Activated T-cell treated with anti-CD3 and anti-CD28 coated beads for 48 hours (primary cell): ENCODE measurements around the gene CHML.

Experiments
- DNase-seq: peaks from one replicate; pipeline ENCODE4 v3.0.0-alpha.2; 2020; ENCODE audit warnings: low read depth

Gene CHML

DNA sequence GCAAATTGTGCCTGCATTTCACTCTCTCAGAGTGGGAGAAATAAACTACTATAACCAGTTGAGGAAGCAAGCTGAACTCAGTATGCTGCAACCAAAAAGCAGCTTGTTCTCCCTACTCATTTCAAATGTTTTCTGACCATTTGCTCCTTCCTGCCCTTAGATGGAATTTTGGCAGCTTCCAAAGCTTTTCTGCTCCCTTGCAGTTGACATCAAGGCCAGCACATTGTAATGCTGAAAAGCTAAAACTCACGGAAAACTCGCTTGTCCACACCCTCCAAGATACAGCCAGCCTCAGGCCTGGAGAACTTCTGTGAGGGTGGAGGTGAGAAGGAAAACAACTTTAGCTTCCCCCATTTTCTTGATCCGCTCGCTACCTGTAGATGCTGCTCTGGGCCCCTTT is 5.0 kb upstream of the CHML start:
- DNase-seq = no peak

DNA sequence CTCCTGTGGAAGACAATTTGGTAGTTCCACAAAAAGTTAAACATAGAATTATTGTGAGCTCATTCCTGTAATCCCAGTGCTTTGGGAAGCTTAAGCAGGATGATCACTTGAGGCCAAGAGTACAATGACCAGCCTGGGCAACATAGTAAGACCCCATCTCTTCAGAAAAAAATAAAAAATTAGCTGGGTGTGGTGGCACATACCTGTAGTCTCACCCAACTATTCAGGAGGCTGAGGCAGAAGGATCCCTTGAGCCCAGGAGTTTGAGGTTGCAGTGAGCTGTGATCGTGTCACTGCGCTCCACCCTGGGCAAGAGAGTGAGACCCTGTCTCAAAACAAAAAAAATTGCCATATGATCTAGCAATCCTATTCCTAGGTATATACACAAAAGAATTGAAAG is 4.1 kb upstream of the CHML start:
- no peak for DNase-seq

DNA sequence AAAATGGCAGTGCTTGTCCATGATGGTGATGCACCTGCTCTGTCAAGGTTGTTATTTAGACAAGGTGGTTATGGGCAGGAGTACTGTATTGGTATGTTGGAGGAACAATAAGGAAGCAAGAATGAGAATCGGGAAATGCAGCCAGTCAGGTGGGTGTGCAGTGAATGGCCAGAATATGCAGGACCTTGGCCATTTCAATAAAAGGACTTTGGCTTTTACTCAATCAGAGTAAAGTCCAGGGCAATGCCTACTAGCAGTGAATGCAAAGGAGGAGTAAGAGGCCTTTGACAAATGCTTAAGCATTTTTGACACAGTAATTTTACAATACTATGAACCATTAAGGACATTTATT is 2.4 kb upstream of the CHML start:
- DNase-seq = no peak

DNA sequence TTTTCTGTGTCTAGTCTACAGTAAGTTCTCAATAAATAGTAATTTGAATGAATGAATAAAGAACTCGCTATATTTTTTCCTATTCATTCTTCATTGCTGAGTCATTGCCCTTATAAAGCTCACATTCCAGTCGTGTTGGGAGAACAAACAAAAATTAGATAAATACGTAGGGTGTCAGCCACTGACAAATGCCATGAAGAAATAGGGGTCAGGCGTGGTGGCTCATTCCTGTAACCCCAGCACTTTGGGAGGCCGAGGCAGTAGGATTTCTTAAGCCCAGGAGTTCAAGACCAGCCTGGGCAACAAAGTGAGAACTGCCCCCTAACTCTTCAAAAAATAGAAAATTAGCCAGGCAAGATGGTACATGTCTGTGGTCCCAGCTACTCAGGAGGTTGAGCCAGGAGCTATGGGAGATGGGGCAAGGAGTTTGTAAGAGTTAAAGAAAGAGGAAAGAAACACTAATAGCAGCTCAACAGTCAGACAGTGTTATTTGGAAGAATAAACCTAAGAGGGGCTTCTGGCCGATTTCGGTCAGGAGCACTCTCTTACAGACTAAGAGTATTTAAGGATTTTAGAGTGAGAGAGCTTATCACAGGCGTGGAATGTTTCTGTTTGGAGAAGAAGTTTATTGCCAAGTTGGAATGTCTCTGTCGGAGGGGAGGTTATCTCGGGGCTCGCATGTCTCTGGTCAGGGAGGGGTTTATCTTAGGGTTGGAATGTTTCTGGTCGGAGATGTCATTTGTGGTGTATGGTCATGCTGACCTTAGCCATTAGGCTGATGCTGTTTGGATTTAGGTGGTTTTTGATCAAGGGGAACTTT is 1.8 kb upstream of the CHML start:
- DNase-seq = no peak

DNA sequence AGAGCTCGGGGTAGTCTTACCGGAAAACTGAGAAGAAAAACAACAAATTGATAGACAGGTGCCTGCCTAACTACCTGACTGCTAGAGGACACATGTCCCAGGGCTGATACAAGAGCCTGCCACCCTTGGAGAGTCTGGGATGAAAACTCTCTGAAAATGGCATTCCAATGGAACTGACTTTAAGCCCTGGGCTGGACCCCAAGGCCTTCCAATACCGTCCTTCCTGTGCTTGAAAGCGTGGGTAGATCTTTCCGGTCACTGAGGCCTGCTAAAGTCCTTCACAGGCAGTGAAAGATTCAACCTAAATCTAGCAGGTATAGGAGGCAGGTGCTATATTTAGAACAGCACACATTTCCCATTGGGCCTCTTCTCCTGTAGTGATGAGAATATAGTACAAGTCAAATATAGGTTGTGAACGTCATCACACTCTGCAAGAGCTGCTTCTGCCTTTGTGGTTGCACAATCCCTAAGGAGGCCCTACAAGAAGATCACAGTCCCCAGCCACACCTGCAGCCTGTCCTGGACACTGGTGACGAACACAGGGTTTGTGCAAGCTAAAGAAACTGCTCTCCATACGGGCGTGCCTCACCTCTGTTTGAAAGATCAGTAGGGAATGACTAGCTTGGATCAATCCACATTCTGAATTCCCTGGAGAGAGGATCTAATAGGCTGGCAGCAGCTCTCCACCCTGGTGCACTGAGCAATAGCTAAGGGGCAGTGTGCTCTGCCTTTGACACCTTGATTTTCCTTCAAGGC is 876 bp upstream of the CHML start:
- DNase-seq = no peak

DNA sequence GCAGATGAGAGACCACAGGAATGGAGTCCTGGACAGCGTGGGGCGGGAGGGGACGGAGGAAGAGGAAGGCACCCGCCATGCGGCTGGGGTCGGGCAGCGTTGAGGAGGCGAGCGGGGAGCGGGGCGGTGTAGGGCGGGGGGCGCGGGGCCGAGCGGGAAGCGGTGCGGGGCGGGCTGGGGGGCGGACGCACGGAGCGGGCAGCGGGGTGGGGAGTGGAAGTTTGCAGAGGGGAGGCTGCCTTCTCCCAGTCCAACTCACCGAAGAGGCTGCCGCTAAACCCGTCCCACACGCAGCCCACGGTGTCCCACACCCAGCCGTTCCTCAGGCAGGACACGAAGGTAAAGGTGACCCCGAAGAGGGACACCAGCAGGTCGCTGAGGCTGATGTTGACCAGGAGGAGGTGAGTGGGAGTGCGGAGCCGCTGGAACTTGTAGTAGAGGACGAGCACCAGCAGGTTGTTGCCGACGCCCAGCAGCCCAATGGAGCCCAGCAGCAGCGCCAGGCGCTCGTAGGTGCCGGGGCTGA is 483 bp downstream of the CHML start:
- peak; percentile 19 for DNase-seq

DNA sequence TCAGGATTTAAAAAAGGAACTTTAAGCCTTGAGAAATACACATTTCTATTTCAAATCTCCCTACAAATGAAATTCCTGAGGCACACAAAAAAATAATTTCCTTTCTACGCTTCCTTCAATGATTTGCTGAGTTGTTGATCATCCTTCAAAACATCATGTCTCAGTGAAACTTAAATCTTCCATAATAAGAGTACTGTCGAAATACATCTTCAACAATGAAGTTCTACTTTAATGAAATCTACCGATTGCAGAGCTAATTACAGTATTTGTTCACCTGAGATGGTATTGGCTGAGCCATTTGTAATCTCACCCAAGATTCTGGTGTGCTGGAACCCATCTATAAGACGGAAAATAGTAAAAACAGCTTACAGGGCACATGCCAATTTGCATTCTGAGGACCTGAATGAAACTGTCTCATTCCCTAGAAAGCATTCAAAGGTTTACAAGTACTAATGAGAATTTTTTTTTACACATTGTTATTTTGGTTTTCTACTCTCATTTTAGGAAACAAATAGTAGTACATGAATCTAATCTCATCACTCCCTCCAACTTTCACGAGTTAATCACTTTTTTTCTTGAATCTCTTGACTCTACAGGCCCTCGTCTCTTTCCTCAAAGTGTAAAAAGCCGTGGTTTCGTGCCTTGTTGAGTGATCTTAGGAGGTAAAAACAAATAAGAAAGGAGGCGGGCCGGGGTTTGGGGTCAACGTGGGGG is 1.1 kb downstream of the CHML start:
- no peak for DNase-seq

DNA sequence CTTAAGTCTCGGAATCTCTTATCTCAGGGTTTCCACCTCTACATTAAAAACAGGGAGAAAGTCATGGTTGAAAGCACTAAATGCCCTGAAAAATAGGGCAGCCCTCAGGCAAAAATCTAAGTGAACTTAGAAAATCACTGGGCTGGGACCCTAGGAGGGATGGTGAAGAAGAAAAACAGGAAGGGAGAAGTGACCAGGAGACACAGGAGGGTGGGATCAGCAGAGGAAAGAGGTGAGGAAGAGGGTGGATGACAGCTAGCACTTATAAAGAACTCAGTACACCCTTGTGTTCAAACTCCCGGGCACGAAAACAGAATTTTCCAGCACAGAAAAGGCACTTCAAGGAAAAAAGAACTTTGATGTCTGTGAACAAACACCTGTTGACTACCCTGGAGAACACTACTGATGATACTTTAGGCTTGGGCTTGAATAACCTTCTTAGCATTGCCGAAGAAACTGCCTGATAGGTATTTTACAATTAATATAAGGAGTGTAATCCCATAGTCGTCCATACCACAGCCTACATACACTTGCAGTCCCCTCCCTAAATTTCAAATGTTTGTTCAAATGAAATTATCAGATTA is 2.0 kb downstream of the CHML start:
- DNase-seq = no peak

DNA sequence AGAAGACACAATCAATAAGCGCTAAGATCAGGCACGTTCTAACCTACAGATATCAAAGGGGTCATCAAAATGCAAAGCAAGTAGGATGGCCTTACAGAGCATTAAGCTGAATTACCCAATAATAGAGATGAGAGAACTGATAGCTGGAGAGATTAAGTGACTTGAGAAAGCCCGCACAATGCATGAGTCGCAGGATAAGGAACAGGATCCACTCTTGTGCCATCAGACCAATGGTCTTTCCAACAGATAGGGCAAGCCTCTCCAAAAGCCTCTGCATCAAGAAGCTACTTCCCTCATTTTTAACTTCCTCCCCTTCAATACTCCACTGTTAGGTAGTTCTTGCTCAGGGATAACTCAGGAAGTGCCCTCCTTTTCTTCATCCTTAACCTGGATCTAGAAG is 2.6 kb downstream of the CHML start:
- DNase-seq = no peak

DNA sequence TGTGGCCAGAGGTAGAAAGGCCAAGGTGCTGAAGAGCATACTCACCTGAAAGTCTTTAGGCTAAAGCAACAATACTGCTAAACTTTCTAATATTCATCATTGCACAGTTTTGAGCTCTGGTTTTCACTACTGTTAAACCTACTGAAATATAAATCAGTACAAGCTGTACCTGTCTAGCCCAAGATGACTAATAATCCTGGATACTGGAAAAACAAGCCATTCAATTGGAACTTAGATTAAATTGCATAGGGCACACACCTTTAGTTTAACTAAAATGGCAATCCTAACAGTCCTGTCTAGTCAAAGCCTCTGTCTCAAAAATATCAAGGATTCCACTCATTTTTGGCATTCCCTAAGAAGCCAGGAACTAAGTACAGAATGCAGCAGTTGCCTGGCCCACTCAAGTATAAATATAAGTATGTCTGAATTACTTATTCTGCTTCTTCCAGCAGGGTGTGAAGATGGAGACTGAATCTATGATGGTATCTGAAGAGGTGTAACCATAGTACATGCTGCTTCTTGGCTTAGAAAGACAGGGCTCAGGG is 3.1 kb downstream of the CHML start:
- no peak for DNase-seq

DNA sequence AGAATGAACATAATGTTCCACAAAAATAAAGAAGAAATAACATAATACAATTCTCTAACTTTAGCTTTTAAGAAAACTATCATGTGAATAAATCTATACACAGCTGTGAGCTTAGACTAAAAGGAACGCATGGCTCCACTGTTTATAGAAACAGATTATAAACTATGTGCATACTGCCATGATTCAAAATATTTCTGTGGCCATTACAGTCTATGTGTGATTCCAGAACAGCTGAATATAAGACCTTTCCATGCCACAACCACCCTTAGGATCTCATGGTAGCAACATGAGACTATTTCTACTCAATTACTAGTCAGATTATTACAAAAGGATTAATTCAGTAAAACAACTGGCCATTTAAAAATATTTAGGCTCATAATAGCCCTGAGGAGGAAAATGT is 3.9 kb downstream of the CHML start:
- DNase-seq = no peak

DNA sequence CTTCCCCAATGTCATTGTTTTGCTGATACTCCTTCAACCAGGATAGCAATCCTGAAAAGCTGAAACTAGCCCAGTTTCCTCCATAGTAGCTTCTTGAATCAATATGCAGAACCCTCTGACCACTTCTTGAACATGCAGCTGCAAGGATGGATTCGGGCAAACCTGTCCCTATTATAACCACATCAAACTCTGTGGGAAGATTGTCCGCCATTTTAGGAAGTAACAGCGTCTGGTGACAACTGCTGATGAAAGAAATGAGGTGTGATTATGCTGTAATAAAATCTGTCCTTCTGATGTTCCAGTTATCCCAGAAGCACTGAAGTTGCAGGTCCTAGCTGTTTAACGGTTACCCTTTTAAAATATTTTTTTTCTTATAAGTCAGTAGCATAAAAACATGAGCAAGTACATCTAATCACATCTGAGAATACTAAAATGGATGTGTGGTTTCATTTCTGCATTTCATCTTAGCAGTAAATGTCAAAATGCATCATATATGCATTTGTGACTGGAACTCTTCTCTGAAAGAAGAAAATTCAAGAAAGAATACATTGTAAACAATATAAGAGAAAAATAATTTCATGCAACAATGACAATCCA is 4.5 kb downstream of the CHML start:
- DNase-seq = no peak

DNA sequence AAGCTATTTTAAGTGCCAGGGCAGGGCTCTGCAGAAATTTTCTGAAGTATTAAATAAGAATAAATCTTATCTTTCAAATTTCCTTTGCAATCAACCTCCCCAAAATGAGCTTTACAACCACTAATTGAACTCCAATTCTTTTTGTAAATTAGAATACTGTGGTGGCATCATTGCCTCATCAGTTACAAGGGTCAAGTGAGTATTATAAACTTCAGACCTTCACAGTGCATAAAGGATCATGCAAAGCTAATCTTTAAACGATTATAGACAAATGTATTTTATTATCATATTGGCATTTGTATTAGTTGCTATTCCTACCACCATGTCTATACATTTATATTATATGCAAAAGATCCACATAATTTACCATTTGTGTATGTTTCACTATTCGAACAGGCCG is 7.2 kb downstream of the CHML start:
- DNase-seq = no peak

DNA sequence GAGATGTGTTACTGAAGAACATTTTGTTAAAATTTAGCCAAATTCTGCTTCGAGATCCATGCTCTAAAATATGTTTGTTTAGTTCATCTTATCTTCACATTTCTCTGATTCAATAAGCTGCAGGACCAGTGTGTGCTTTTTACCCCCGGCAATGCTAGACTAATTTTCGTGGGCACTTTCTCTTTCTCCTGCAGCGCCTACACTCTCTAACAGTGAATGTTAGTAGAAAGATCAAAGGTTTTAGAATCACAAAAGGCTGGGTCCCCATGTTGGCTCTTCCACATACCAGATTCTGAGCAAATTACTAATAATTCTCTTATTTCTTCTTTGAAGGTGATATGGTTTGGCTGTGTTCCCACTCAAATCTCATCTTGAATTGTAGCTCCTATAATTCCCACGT is 8.5 kb downstream of the CHML start:
- no peak for DNase-seq

DNA sequence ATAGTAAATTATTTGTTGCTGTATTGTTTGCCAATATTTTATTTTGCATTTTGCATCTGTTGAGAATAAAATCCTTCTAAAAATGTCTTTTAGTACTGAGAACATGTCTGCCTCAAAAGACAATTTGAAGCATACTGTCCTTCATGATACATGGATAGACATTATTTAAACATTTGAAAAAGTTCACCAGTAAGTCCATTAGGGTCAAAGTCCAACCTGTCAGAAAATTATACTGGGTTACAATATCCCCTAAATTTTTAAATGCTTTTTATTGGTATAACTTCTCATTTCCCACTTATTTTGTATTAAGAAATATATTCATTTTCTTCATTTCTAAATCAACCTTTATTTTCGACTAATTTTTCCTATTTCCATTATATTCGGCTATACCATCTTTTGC is 9.3 kb downstream of the CHML start:
- DNase-seq = no peak

DNA sequence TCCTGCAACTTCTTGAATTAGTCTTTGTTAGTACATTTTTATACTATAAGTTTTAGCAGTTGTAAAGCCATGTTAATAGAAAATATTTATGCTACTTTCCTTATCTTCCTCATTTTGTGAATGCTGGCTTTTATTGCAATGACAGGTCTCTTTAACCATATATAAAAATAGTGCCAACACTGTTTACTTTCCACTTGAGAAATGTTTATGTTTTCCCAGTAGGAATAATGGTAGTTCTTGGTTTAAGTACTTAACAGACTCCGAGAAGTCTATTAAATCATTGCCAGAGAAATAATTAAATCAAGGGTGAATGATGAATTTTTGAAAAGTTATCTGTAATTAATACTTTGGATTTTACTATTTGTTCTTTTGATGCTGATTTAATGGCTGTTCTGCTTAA is 9.7 kb downstream of the CHML start:
- no peak for DNase-seq

DNA sequence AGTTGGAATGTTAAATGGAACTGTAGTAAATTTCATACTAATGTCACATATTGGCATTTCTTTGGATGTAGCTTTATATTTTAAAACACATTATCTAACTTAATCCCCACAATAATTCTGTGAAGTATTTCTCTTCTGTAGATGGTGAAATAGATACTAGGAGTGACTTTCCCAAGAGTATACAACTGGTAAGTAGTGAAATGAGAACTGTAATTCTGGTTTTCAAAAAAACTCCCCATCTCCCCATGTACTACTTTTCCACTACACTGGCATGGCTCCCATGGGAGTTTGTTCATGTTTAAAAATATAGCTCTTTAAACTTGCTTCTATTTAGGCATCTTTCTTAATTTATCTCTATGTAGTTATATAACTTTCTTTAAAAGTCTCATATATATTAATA is 10.2 kb downstream of the CHML start:
- no peak for DNase-seq

DNA sequence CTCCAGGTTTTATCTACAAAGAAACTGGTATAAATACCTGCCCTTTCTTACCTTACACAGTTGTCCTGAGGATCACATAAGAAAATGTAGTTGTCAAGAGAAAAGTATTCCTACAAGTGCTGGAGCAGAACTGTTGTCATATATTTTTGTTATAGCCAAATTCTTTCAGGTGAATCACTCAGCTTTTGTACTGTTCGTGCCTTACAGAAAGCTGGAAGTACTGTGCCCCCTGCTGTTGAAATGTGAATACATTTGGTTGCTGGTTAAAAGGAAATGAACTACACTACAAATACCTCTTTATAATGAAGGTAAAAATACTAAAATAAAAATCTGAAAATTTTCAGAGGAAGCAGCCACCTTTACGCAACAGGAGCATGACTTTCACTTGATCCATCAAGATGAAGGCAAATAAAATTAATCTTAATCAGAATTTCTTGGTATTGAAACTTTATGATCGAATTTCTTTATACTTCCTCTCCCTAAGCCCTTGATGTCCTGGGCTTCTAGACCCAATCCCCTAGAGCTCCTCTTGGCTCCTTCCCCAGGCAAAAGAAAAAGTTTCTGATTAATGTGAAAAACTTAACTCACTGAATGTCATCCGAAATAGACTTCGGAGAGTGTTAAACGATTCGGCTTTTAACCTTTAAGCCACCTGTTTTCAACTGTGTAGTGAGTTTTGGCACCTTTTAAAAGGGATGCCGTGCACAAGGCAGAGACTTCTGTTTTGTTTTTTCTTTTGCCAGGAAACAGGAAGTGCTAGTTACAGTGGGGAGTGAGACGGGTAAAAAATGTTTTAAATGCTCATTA is 12.5 kb downstream of the CHML start:
- DNase-seq = no peak

DNA sequence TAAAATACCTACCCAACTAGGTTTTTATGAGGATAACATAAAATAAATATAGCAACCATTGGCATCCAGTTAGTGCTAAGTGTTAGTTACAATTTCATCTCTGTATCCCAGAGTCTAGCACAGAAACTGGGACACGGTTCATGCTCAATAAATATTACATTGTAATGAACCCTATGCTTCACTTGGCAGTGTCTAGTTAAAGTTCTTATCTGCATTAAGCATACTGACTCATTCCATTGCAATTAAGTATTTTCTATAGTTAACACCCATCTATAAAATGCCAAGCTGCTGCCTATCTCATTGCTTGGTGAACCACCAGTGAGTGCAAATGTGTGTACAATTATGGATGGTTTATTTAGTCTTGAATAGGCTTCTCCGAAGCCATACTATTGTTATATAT is 15.2 kb downstream of the CHML start:
- no peak for DNase-seq

DNA sequence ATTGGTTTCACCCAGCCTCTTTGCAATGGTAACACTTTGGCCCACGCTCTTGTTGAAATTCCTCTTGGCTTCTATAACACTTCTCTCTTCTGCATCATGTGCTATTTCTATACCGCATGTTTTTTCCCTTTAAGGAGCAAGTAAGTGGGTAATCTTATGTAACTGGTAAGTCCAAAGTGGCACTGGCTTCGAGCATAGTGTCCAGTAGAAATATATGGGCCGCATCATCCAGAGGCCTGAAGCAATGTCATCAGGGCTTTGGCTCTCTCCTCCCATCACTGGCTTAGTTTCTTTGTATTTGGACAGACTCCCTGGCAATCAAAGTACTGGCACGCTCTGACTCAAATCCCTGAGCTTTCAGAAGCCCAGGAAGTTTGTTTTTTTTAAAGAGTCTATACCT is 17.5 kb downstream of the CHML start:
- DNase-seq = no peak

DNA sequence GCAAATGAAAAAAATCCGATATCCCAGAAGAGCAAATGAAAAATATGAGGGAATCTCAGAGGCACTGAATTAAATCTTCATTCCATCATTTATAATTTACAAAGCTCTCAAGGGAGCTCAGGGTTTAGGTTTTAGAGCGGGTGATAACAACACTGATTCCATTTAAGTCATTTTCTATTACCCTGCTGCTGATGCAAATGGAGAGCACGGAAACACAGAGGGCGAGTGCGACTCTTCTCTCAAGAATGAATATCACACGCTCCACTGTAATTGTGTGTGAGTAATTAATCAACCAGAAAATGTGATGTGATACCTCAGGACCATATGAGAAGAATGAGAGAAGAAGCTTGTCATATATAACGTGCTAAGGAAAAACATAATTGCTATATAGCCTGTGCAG is 22.7 kb downstream of the CHML start:
- no peak for DNase-seq
